ENCODE measurements around the gene PRXL2B. TPM values are rescaled to one million over a fixed set of nuclear protein-coding genes. Genes with fewer than 3 reads are reported as not detected.

PRXL2B gene
- total RNA-seq, 1 experiment from 2014 or later: 40.7 TPM

DNA sequence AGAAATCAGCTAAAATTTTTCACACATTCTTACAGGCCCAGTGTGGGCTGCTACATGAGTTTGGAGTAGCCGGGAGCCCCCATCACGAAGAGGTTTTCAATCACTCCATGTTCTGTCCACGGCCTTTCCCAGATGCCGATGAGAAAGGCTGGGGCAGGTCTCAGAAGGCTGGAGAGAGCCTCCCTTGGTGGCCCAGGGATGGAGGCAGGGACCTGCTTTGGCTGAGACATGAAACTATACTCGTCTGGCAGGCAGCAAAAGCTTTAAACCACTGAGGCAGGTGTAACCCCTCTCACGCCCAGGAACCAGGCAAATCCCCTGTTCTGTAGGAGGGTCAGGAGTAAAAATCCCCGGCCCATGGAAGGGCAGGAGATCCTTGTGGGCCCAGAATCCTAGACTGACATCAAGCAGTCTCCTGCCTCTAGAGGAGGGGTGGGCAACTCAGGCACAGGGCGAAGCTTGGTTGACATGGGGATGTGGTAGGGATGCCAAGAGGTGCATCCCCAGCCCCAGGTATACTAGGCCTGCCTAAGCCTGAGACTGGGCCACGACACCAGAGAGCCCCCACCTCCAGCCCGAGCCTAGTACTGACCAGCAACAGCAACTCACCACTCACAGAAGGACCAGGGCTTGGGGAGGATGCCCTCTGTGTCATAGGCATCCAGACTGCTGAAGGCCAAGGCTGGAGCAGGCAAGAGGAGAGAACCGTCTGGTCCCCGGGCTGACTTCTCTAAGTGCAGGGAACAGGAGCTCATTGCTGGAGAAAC is 37.2 kb downstream of the PRXL2B start:
- no peak overlapping the region; a peak in 1 of 7 replicates for H3K27ac Mint-ChIP-seq
- peaks cover 78% of the 10 kb centered on the region for H3K27me3 Mint-ChIP-seq (ENCODE audit: low read depth)

More for the DNA sequence above, 37.2 kb downstream of the PRXL2B start:
- H2BK20ac ChIP-seq (ENCODE audit: low read depth, low read length, poor library complexity, severe bottlenecking): no peak overlapping the region
- H2AK5ac ChIP-seq (ENCODE audit: insufficient read length, low read length): no peak overlapping the region
- no peak overlapping the region for H4K91ac ChIP-seq (ENCODE audit: insufficient read length, low read depth, low read length)
- no peak overlapping the region for H2BK120ac ChIP-seq (ENCODE audit: low read depth, low read length, poor library complexity, severe bottlenecking)
- H3T11ph ChIP-seq (ENCODE audit: low read length): no peak overlapping the region
- no peak overlapping the region for H3K14ac ChIP-seq (ENCODE audit: insufficient read depth, low read length)
- H4K5ac ChIP-seq (ENCODE audit: insufficient read length, low read depth, low read length): no peak overlapping the region
- no peaks in the 10 kb centered on the region; a peak in 1 of 7 replicates for H3K36me3 Mint-ChIP-seq (ENCODE audit: insufficient read depth in 1 of 3, low read depth in 3 of 3)
- no peak for DNase-seq
- peaks cover 27 to 29% of the 10 kb centered on the region in 2 experiments for H3K9me3 Mint-ChIP-seq
- no peak overlapping the region for H3K9ac ChIP-seq (ENCODE audit: extremely low read depth, insufficient read length, low read length)
- no peaks in the 10 kb centered on the region for H3K4me1 Mint-ChIP-seq
- no peak overlapping the region for H2BK15ac ChIP-seq (ENCODE audit: low read depth, low read length)
- no peak overlapping the region for H3K4ac ChIP-seq (ENCODE audit: low read depth, low read length)
- no CpG with 5 or more reads among the region's 12 CpGs for WGBS (ENCODE audit: extremely low coverage, insufficient read length, low lambda C conversion rate)
- H3K56ac ChIP-seq (ENCODE audit: insufficient read length, low read depth, low read length): no peak overlapping the region
- H3K79me2 ChIP-seq (ENCODE audit: insufficient read depth, low read length): no peaks in the 10 kb centered on the region
- H3K4me1 ChIP-seq (ENCODE audit: insufficient read depth, low read length): no peaks in the 10 kb centered on the region
- H4K8ac ChIP-seq (replicated peaks; ENCODE audit: insufficient read length, low read depth, low read length): no peak overlapping the region
- H3K4me2 ChIP-seq (ENCODE audit: insufficient read depth, insufficient read length, low read length): no peak overlapping the region
- no peak overlapping the region for H3K4me3 Mint-ChIP-seq
- H3K9me3 ChIP-seq (ENCODE audit: control insufficient read depth, low read depth, low read length): no peaks in the 10 kb centered on the region
- no peak overlapping the region for H3K18ac ChIP-seq (ENCODE audit: insufficient read length, low read depth, low read length)
- H2BK5ac ChIP-seq (ENCODE audit: insufficient read length, low read length): no peak overlapping the region
- no peaks in the 10 kb centered on the region for H3K79me1 ChIP-seq (ENCODE audit: insufficient read depth, low read depth, low read length, poor library complexity, severe bottlenecking)
- TF ChIP-seq, protein P1, sequence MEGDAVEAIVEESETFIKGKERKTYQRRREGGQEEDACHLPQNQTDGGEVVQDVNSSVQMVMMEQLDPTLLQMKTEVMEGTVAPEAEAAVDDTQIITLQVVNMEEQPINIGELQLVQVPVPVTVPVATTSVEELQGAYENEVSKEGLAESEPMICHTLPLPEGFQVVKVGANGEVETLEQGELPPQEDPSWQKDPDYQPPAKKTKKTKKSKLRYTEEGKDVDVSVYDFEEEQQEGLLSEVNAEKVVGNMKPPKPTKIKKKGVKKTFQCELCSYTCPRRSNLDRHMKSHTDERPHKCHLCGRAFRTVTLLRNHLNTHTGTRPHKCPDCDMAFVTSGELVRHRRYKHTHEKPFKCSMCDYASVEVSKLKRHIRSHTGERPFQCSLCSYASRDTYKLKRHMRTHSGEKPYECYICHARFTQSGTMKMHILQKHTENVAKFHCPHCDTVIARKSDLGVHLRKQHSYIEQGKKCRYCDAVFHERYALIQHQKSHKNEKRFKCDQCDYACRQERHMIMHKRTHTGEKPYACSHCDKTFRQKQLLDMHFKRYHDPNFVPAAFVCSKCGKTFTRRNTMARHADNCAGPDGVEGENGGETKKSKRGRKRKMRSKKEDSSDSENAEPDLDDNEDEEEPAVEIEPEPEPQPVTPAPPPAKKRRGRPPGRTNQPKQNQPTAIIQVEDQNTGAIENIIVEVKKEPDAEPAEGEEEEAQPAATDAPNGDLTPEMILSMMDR (conservative IDR thresholded peaks at IDR 0.05): no peak
- H3K27me3 ChIP-seq (ENCODE audit: insufficient read depth, low read length): peaks cover 11% of the 10 kb centered on the region; the same call in 1 of the 2 replicates
- no peak overlapping the region for H2AFZ ChIP-seq (ENCODE audit: low read length)
- H3K27ac ChIP-seq (ENCODE audit: insufficient read length, low read depth, low read length): no peak overlapping the region
- no peak overlapping the region for H2BK12ac ChIP-seq (ENCODE audit: insufficient read length, low read depth, low read length)
- H4K20me1 ChIP-seq (ENCODE audit: control insufficient read depth, insufficient read depth, insufficient read length): no peaks in the 10 kb centered on the region
- no peak overlapping the region for H3K23ac ChIP-seq (ENCODE audit: insufficient read length, low read depth, low read length)
- H3K23me2 ChIP-seq (ENCODE audit: insufficient read length, low read depth, low read length, poor library complexity, severe bottlenecking): no peaks in the 10 kb centered on the region
